Measurements from ENCODE around the gene ERBB4. TPM values are rescaled to one million over a fixed set of nuclear protein-coding genes. Genes with fewer than 3 reads are reported as not detected.

Gene ERBB4
- total RNA-seq, 1 experiment from 2014 or later, result 0.04 TPM

DNA sequence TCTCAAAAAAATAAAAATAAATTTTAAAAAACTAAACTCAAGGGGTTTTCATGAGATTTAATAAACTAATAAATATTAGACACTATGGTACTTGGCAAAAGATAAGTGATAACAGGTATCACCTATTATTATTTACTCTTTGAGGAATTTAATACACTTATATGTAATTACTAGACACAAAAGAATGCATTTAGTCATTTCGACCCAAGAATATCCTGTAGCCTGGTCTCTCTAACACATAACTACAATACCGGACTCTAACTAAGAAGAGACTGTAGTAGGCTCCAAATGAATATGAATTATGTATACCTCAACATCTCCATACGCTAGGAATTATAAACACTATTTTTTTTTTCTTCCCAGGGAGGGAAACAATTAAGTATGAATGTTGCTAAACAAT is 1131.5 kb downstream of the ERBB4 start:
- Histone ChIP-seq H4K20me1 (ENCODE audit: control insufficient read depth, insufficient read depth, insufficient read length) (no peaks in the 10 kb centered on the region), H3K79me2 (ENCODE audit: insufficient read depth, low read length) (no peaks in the 10 kb centered on the region), H2BK15ac (ENCODE audit: low read depth, low read length) (no peak overlapping the region), H4K5ac (ENCODE audit: insufficient read length, low read depth, low read length) (no peak overlapping the region), H2BK120ac (ENCODE audit: low read depth, low read length, poor library complexity, severe bottlenecking) (no peak overlapping the region), H4K91ac (ENCODE audit: insufficient read length, low read depth, low read length) (no peak overlapping the region), H3K4me2 (ENCODE audit: insufficient read depth, insufficient read length, low read length) (no peak overlapping the region), H3K23me2 (ENCODE audit: insufficient read length, low read depth, low read length, poor library complexity, severe bottlenecking) (no peaks in the 10 kb centered on the region), H2BK20ac (ENCODE audit: low read depth, low read length, poor library complexity, severe bottlenecking) (no peak overlapping the region), H3K4ac (ENCODE audit: low read depth, low read length) (no peak overlapping the region), H2BK12ac (ENCODE audit: insufficient read length, low read depth, low read length) (no peak overlapping the region), H3K79me1 (ENCODE audit: insufficient read depth, low read depth, low read length, poor library complexity, severe bottlenecking) (no peaks in the 10 kb centered on the region), H3K4me1 (ENCODE audit: insufficient read depth, low read length) (no peaks in the 10 kb centered on the region), H3K9ac (ENCODE audit: extremely low read depth, insufficient read length, low read length) (no peak overlapping the region), H3K27ac (ENCODE audit: insufficient read length, low read depth, low read length) (no peak overlapping the region), H3K14ac (ENCODE audit: insufficient read depth, low read length) (no peak overlapping the region), H3K18ac (ENCODE audit: insufficient read length, low read depth, low read length) (no peak overlapping the region), H3K9me3 (ENCODE audit: control insufficient read depth, low read depth, low read length) (no peaks in the 10 kb centered on the region), H2AK5ac (ENCODE audit: insufficient read length, low read length) (no peak overlapping the region), H2AFZ (ENCODE audit: low read length) (no peak overlapping the region), H3K56ac (ENCODE audit: insufficient read length, low read depth, low read length) (no peak overlapping the region), H3K23ac (ENCODE audit: insufficient read length, low read depth, low read length) (no peak overlapping the region), H3K27me3 (ENCODE audit: insufficient read depth, low read length) (no peaks in the 10 kb centered on the region), H3T11ph (ENCODE audit: low read length) (no peak overlapping the region), H2BK5ac (ENCODE audit: insufficient read length, low read length) (no peak overlapping the region), H4K8ac (replicated peaks; ENCODE audit: insufficient read length, low read depth, low read length) (no peak overlapping the region)
- TF ChIP-seq, protein P1, sequence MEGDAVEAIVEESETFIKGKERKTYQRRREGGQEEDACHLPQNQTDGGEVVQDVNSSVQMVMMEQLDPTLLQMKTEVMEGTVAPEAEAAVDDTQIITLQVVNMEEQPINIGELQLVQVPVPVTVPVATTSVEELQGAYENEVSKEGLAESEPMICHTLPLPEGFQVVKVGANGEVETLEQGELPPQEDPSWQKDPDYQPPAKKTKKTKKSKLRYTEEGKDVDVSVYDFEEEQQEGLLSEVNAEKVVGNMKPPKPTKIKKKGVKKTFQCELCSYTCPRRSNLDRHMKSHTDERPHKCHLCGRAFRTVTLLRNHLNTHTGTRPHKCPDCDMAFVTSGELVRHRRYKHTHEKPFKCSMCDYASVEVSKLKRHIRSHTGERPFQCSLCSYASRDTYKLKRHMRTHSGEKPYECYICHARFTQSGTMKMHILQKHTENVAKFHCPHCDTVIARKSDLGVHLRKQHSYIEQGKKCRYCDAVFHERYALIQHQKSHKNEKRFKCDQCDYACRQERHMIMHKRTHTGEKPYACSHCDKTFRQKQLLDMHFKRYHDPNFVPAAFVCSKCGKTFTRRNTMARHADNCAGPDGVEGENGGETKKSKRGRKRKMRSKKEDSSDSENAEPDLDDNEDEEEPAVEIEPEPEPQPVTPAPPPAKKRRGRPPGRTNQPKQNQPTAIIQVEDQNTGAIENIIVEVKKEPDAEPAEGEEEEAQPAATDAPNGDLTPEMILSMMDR (conservative IDR thresholded peaks at IDR 0.05), result no peak
- Mint-ChIP-seq H3K36me3 (ENCODE audit: insufficient read depth in 1 of 3, low read depth in 3 of 3) (no peaks in the 10 kb centered on the region), H3K4me1 (peaks cover 3 to 7% of the 10 kb centered on the region in 2 experiments), H3K4me3 (no peak overlapping the region), H3K9me3 (no peaks in the 10 kb centered on the region), H3K27me3 (ENCODE audit: low read depth) (no peaks in the 10 kb centered on the region), H3K27ac (no peak overlapping the region)
- WGBS (ENCODE audit: extremely low coverage, insufficient read length, low lambda C conversion rate), result no CpG with 5 or more reads among the region's 3 CpGs
- no peak for DNase-seq

Measured in H9 (cell line).